Heart right ventricle (tissue), 16 donors: ENCODE data around the gene SLAIN2. TPM values are rescaled to one million over a fixed set of nuclear protein-coding genes. Genes with fewer than 3 reads are reported as not detected.

Experiments
- ATAC-seq, 8 donors: fragments of 200-7000 bp; cut with Tn5 transposase; one replicate each; pipeline ENCODE4 v1.9.1; 2020; ENCODE audit warnings: mild to moderate bottlenecking in 8 of 8, moderate library complexity in 8 of 8, moderate number of reproducible peaks in 1 of 8
- DNase-seq, 2 donors: peaks; one replicate each; pipeline ENCODE4 v3.0.0-alpha.2; 2020
- H3K27ac ChIP-seq, 10 donors: fragments of 200-600 bp; sonication (generic) in 2 of 10; one replicate each; pipeline versions ENCODE4 v1.5.0 to v1.8.0; 2020 to 2022; ENCODE audit warnings: mild to moderate bottlenecking in 3 of 10
- H3K27me3 ChIP-seq, 7 donors: fragments of 200-600 bp; one replicate each; pipeline ENCODE4 v1.8.0; 2021 to 2022; ENCODE audit warnings: mild to moderate bottlenecking in 2 of 7
- H3K36me3 ChIP-seq, 9 donors: fragments of 200-600 bp; sonication (generic) in 1 of 9; one replicate each; pipeline versions ENCODE4 v1.5.0 to v1.8.0; 2020 to 2022; ENCODE audit warnings: mild to moderate bottlenecking in 2 of 9
- H3K4me1 ChIP-seq, 9 donors: fragments of 200-600 bp; sonication (generic) in 1 of 9; one replicate each; pipeline versions ENCODE4 v1.5.0 to v1.8.0; 2020 to 2022; ENCODE audit warnings: mild to moderate bottlenecking in 4 of 9
- H3K4me3 ChIP-seq, 10 donors: fragments of 200-600 bp; sonication (generic) in 2 of 10; one replicate each; pipeline versions ENCODE4 v1.5.0 to v1.8.0; 2020 to 2022; ENCODE audit warnings: mild to moderate bottlenecking in 7 of 10, moderate library complexity in 2 of 10
- H3K9me3 ChIP-seq, 11 donors: fragments of 200-600 bp in 10 of 11; sonication (generic) in 2 of 11; one replicate each; pipeline versions ENCODE4 v1.5.0 to v1.8.0; 2013 to 2022; ENCODE audit warnings: mild to moderate bottlenecking in 2 of 11, control low read depth in 1 of 11, moderate library complexity in 1 of 11
- WGBS, 2 donors: extraction: QIAGEN DNeasy Blood & Tissue Kit; methylation state at CpG; one replicate each; pipeline ENCODE4 v1.1.7; 2013; ENCODE audit warnings: inconsistent platforms in 1 of 2; 5-methylcytosine and 5-hydroxymethylcytosine counted together
- intact Hi-C, 10 donors: fragments of 100-400 bp; cut with DNase I; formaldehyde crosslinking; loops; one replicate each; pipeline versions ENCODE4 v1.11.1 to v1.14.2; 2022
- polyA plus RNA-seq, 2 donors: library from polyadenylated mRNA; stranded (reverse); fragments of 200-250 nt; gene quantifications; one replicate each; pipeline ENCODE4 v1.2.3, GENCODE V29; 2013
- total RNA-seq, 10 donors: library from RNA; stranded (reverse); fragmentation: NEBNext Ultra II Directional in 3 of 10; extraction: Animal tissue kit (Norgen Biotek cat#: 25700) in 3 of 10; gene quantifications; one replicate each; pipeline versions ENCODE4 v1.2.1 to v1.2.4, GENCODE V29; 2021 to 2023
- TF ChIP-seq, protein P1 (sequence below), 9 donors: fragments of 200-600 bp; sonication (generic) in 2 of 9; IDR thresholded peaks; one replicate each; pipeline versions ENCODE4 v1.5.0 to v1.8.0; 2021 to 2022; ENCODE audit warnings: antibody characterized with exemption in 9 of 9, mild to moderate bottlenecking in 5 of 9, moderate library complexity in 1 of 9
- donor health status: Arrhythmogenic right ventricular cardiomyopathy.
- donor health status: ischemic (EF 13 %, LVEDD 7.1; RV severe dilation, severe dysfunction).
- donor health status: healthy with polysubstance abuse.
- donor health status: DM: no; HTN: yes; CAD: no.
- donor health status: DM: no; HTN: no; CAD: no.
- donor health status: ischemic (EF 25% LVEDD 6.9; RV normal size, moderate dysfunction).
- donor health status: ischemic (EF 25% LVEDD 5.7; RV mildly dilated, moderate dysfunction).
- donor health status: healthy.
- donor health status: DM: yes; HTN: yes; CAD: no.
- donor health status: Ischemic cardiomyopathy.
- donor health status: ischemic (EF 35%, LVEDD 5.7; RV mildly dilated, moderate dysfunction).
- donor health status: nonischemic (EF 11% LVEDD 7.7; RV severe dilation, severe dysfunction).
- donor health status: DM: yes; HTN: yes; CAD: no.
- donor health status: PGD.
- donor health status: ischemic (EF 29% LVEDD 5.4; RV normal size, mild dysfunction).
- donor health status: nonischemic (EF 23%, LVEDD 6.1; RV moderate dilation, normal function).

The SLAIN2 gene
- total and polyA plus RNA-seq, 12 donors: 16.4 to 185 (median 131) TPM

DNA sequence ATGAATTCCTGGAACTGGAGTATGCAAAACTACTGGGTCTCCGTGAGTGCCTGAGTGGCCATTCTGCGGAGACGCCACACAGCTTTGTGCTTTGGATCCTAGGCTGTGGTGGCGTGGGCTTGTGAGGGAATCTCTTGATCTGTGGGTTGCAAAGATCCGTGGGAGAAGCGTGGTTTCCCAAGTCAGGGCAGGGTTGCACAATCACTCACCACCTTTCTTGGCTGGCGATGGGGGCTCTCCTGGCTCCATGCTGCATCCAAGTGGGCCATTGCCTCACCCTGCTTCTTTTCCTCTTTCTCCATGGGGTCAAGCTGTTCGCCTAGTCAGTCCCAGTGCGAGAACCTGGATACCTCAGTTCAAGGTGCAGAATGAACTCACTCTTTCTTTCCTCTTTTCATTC, 62.5 kb downstream of the SLAIN2 start:
- Histone ChIP-seq H3K4me3 (no peak overlapping the region), H3K27me3 (no peaks in the 10 kb centered on the region), H3K9me3 (no peaks in the 10 kb centered on the region), H3K4me1 (peaks cover 0 to 4% (median 0%) of the 10 kb centered on the region in 9 donors), H3K27ac (no peak overlapping the region), H3K36me3 (peaks cover 0 to 27% (median 0%) of the 10 kb centered on the region in 9 donors)
- WGBS, 2 donors: 94% methylated on average over 9 of the region's 9 CpGs
- ATAC-seq: no peak
- intact Hi-C loops: no loop called here
- DNase-seq: no peak
- TF ChIP-seq, protein P1, sequence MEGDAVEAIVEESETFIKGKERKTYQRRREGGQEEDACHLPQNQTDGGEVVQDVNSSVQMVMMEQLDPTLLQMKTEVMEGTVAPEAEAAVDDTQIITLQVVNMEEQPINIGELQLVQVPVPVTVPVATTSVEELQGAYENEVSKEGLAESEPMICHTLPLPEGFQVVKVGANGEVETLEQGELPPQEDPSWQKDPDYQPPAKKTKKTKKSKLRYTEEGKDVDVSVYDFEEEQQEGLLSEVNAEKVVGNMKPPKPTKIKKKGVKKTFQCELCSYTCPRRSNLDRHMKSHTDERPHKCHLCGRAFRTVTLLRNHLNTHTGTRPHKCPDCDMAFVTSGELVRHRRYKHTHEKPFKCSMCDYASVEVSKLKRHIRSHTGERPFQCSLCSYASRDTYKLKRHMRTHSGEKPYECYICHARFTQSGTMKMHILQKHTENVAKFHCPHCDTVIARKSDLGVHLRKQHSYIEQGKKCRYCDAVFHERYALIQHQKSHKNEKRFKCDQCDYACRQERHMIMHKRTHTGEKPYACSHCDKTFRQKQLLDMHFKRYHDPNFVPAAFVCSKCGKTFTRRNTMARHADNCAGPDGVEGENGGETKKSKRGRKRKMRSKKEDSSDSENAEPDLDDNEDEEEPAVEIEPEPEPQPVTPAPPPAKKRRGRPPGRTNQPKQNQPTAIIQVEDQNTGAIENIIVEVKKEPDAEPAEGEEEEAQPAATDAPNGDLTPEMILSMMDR (IDR thresholded peaks at IDR 0.05): no peak

DNA sequence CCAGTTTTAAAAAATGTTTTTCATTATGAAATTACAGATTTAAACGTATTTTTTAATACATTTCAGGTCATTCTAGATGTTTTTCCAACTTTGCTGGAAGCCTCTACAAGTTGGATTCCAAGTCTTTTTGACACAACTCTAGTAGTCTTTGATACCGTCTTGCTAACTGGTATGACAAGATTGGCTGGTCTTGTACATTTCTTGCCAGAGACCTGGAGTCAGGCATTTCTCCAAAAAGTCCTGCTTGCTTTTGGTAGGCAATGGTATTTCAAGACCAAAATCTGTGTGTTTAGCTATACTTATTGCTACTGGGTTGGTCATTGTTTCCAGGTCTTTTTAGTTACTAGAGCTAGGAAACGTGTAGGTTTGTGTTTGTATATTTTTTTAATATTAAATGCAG, 64.6 kb downstream of the SLAIN2 start:
- Histone ChIP-seq H3K4me1 (peaks cover 0 to 4% (median 0%) of the 10 kb centered on the region in 9 donors), H3K27ac (no peak overlapping the region), H3K36me3 (peaks cover 0 to 45% (median 0%) of the 10 kb centered on the region in 9 donors), H3K9me3 (no peaks in the 10 kb centered on the region), H3K4me3 (no peak overlapping the region), H3K27me3 (no peaks in the 10 kb centered on the region)
- WGBS, 2 donors: 91 to 94% methylated on average over 3 of the region's 3 CpGs
- no peak for DNase-seq
- no peak for ATAC-seq
- intact Hi-C loops: no loop called here
- TF ChIP-seq, protein P1 (IDR thresholded peaks at IDR 0.05): no peak

DNA sequence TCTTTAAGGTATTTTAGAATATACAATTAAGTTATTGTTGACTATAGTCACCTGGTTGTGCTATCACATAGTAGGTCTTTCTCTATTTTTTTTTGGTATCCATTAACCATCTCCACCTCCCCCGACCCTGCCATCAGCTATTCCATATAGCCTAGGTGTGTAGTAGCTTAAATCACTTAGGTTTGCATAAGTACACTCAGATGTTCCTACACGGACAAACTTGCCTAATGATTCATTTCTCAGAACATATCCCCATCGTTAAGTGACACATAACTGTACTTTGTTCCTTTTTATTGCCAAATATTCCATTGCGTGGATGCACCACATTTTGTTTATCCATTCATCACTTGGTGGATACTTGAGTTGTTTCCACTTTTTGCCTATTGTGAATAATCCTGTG, 67.9 kb downstream of the SLAIN2 start:
- no peak for ATAC-seq
- WGBS, 2 donors: 95 to 99% methylated on average over 4 of the region's 4 CpGs
- no peak overlapping the region for H3K4me3 ChIP-seq
- peaks cover 0 to 37% (median 0%) of the 10 kb centered on the region in 9 donors for H3K36me3 ChIP-seq
- no peak for DNase-seq
- H3K27ac ChIP-seq: no peak overlapping the region
- TF ChIP-seq, protein P1 (IDR thresholded peaks at IDR 0.05): no peak
- peaks cover 0 to 6% (median 0%) of the 10 kb centered on the region in 9 donors for H3K4me1 ChIP-seq
- intact Hi-C loops: no loop called here
- H3K9me3 ChIP-seq: no peaks in the 10 kb centered on the region
- no peaks in the 10 kb centered on the region for H3K27me3 ChIP-seq

DNA sequence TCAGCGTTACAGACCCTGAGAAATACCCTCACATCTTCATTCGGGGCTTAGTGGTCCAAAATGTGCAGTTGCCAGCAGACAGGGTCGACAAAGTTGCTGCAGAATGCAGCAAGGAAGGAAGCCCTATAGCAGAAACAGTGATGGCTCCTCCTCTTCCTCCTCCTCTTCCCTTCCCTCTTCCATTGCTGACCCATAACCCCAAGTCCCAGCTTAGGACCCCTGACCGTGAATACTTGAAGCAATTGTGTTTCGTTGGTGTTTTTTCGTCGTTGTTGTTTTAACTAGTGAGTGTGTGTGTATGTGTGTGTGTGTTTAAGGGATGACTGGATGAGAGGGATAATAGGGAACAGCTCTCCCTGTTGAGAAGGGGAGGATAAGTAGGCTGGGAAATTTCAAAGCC, 69.5 kb downstream of the SLAIN2 start:
- WGBS, 2 donors: 77 to 83% methylated on average over 7 of the region's 7 CpGs
- no peak for DNase-seq

More for the DNA sequence above, 69.5 kb downstream of the SLAIN2 start:
- Histone ChIP-seq H3K4me3 (no peak overlapping the region), H3K36me3 (peaks cover 0 to 29% (median 0%) of the 10 kb centered on the region in 9 donors), H3K4me1 (peaks cover 0 to 6% (median 0%) of the 10 kb centered on the region in 9 donors), H3K9me3 (no peaks in the 10 kb centered on the region), H3K27ac (no peak overlapping the region), H3K27me3 (no peaks in the 10 kb centered on the region)
- intact Hi-C loops: no loop called here
- TF ChIP-seq, protein P1 (IDR thresholded peaks at IDR 0.05): no peak
- no peak for ATAC-seq
